Glomerular visceral epithelial cell (primary cell): ENCODE results near the gene C4orf17.

Source experiments
- DNase-seq: peaks from one replicate; pipeline ENCODE4 v3.0.0-alpha.2; 2016; ENCODE audit errors: extremely low spot score

Gene C4orf17

DNA sequence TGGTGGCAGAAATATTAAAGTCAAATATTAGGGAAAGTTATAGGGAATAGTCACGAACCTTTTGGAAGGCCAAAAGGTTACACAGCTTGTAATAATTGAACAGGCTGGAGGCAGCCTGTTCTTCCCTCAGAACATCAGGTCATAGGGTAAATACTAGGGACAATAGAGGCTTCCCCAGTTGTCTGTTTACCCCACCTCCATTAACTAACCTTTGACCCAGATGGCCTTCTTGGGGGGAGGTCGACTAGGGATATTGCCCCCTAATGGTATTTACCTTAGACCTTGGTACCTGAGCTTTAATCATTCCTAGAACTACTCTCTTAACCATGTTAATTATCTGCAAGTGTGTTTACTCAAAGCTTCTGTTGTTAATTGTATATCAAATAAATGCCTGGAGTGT lies 26.0 kb downstream of the C4orf17 start:
- DNase-seq = no peak

DNA sequence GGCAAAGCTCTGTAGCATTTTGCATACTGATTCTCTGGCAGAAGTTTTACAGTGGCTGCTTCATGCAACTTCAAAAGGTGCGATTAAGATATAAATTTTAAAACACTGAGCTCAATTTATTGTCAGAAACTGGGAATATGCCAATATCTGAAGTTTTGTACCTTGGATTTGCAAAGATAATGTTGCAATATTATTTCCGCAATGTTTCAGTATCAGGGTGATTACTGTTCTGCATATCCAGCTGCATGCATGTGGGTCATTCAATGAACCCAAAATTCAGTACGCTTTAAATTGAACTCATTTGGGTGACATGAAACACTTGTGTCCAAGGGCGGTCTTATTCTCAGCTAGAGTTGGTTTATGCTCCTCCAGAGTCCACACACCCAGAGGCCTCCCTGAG lies 26.9 kb downstream of the C4orf17 start:
- DNase-seq = no peak

DNA sequence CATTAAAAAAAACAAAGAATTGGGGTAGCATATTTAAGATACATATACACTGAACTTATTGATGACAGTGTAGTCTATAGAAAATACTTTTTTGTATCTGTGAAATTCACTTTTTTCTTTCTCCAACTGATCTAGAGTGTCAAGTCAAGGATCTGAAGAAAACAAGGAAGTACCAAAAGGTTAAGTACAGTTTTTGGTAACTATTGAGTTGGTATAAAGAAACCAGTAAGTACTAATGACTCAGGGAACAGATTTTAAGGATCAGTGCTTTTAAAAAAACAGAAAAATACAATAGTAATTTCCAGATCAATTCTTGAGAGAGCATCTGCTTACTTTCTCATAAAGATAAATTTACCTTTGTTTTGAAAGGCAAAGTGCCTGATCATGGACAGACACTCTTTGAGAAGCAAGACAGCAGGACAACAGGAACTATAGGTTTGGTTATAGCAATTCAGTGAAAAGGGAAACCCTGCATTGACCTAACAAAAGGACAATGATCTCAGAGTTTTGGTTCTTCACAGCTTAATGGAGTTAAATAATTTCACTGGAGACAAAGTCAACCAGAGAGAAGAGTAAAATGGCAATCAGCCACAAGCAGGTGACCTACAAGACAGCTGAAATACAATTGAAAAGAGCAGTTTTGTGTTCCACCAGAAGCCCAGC lies 29.6 kb downstream of the C4orf17 start:
- peak; percentile 18 for DNase-seq

DNA sequence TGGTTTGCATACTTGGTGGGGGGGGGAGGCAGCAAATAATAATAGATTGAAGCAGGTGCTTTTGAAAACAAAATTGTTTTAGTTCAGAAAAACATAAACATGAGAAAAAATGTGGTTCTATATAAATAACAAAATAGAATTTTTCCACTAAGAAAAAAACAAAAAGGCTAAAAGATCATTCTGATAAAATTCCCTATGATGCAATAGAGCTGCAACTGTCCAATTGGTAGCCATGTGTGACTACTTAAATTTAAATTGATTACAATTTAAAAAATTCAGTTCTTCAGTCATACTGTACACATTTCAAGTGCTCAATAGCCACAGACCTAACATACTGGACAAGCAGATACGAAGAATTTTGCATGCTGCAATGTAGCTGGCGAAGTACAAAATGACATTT lies 42.1 kb downstream of the C4orf17 start:
- DNase-seq = no peak

DNA sequence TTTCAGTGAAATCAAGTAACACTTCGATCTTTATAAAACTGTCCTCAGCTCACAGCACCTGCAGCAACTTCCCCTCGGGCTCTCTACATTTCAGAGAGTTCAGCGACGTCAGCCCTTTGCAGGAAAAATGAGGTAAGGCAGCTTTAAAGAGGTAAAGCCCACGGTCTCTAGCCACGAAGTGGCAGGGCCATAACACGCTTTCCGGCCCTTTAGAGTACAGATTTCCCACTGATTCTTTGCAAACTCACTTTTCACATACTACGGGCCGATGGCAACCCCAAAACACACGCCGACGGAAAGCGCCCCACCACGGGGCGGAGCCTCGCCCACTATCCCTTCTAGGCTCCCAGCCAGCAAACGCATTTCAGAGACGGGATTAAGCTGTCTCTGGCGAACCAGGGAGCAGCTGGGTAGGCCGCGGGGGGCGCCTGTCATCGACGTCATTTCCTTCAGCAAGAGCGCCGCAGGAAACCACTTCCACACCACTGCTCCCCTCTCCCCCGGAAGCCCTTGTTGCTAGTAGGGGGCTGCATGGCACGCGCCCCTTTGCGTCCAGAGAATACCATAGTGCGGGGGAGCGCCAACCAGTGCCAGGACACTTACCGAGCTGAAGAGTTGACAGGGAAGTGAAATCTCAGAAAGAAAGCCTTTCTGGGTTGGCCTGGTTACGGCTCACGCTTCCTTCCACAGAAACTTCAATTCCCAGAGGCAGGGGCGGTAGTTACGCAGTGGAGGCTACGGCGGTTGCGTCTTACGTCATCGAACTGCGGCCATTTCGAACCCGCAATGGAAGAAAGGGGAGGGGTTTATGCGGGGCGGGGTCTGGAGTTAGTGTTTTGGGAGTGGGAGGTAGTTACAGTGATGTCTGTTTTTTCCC lies 52.7 kb downstream of the C4orf17 start, which contains the start of gene TRMT10A:
Gene TRMT10A, minus strand, starts transcription at position 730 of the 877 bp plus-strand sequence. CDS start 4,701 bp downstream, outside the sequence.
- peak; percentile 97 for DNase-seq

DNA sequence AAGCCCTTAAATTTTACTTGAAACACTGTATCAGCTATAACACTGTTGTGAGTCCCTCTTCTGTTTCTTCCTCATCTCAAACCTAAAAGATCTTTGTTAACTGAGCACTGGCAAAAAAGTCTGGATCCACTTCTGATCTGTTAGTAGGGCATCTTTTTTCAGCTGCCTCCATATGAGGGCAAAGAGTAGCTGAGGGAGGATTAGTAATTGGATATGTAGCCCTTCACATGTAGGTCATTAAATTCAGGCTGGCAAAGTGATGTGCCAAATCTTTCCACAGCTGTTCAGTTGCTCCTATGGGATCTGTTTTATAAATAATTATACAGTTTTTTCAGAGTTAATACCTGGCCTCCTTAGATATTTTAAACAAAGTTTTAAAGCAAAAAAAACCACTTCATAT lies 54.1 kb downstream of the C4orf17 start:
- DNase-seq = no peak

DNA sequence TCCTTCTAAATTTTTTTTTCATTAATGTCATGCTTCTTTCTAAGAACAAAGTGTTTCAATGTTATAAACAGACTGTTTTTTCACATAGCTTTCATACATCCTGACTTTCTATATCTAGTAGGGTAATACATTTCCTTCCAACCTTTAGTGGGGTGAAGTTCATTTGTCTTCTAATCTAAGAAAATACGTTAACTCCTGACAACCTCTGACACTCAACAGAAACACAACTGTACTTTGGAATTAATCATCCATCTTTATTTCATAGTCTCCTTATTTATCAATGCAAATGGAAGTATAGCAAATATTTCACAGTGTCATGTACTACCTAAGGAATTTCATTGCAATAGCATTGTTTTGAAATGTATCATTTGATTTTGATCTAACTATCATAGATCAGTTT lies 61.1 kb downstream of the C4orf17 start:
- no peak for DNase-seq

DNA sequence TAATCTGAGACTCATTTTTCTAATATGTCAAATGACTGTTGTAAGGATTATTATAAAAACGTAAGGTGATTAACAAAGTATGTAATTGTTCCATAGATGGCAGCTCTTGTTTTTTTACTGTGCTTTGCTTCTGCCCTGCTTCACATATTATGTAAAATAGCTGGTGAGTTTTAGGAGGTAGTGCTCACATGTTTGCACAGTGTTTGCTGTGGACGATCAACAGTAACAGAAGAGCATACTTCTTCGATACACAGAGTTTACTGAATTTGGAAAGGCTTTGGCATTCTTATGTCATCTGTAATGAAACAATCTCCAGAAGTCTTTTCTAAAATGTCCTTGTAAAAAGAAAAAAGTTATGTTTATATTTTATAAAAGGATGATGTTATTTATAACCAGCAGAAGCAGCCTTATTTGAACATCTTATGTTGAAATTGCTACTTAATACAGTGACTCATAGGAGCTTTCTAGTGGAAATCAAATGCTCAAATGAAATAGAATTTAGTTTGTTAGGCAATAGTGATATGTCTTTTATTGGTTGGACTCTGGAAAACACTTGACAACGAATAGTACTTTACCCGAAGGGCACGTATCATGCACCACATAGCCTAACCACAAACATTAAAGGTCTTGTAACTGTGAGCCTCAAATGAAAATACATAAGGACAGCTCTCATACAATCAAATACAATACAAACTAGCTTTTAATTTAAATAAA lies 61.9 kb downstream of the C4orf17 start:
- DNase-seq = no peak

DNA sequence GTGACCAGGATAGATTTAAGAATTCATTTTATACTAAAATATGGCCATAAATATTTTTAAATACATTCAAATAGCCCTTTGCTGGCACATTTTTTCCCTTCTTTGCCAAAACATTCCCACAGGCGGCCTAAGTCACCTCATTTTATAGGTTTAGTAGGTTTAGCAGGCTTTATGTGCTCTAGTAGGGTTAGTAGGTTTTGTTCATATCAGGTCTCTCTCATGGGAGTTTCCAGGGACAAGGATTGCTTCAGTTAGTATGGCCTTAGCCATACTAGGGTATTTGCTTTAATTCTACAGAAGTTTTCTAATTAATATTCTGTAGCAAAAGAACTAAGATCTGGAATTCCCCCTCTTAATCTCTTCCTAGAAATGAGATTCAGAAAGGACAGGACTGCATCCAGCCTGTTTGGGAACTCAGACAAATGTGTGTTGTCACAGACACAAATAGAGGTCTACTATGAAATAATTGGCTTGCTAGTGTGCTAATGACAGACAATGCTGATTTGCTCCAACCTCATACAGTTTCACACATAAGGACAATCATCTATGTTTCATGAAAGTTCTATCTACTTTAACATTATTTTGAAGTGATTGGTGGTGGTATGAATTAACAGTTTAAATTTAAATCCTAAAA lies 63.0 kb downstream of the C4orf17 start:
- DNase-seq = no peak

DNA sequence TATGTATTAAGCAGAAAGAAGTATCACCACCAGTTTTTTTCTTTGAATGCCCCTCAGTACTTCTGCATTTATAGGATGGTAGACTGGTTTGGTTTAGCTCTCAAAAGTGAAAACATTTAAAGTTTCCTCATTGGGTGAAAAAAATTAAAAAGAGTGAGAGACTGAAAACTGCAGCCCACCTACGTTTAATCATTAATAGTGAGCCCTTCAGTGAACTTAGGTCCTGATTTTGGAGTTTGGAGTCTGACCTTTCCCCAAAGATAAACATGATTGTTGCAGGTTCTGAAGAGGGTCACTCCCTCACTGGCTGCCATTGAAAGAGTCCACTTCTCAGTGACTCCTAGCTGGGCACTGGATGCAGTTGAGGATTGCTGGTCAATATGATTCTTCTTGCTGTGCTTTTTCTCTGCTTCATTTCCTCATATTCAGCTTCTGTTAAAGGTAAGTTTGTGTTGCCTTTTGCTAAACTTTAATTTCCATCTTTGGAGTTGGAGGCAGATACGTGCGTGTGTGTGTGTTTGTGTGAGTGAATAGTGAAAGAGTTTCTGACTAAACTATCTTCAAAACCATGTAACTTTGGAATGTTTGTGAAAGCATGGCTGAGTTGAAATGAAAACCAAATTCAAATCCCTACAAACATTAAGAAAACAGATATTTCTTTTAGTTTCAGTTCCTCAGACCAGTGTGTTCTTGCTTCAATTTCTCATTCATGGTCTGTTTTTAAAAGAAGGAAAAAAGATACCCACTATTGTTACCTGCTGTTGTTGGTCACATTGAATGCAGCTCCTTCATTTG lies 63.9 kb downstream of the C4orf17 start, which contains the start of gene MTTP:
Gene MTTP, plus strand, starts transcription at position 295 of the 795 bp plus-strand sequence. Its CDS starts 86 bp downstream, at position 381.
- no peak for DNase-seq

DNA sequence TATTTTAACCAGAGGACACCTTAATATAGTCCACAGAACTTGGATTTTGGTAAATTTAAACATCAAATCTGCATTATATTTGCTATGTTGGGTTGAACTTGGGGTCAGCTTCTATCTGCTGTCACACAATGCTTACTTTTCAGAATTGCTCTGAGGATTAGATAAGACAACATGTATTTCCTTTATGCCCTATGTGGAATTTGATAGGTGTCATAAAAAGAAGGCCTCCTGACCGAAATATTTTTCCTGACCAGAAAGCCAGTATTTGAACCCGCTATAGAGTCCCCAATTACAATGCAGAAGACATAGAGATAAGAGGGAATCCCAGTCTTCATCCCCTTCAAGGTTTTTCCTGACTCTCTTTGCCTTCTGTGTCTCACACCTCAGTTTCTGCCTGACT lies 67.9 kb downstream of the C4orf17 start:
- DNase-seq = no peak

DNA sequence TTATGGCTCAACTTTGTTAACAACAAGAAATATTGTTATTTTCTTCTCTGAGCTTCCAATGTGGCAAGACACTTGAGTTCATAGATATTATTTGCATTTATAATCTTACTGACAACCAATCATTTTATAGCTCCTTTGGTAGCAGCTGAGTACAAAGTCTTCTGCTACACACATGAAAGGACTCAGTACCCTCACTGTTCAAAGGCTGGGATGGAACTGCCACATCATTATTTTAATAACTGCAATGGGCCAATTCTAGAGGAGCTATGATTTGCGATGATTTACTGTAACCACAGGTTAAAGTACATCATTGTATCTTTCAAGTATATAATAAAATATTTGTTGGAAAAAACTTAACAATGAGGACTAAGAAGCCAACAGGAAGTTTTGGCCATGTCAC lies 74.7 kb downstream of the C4orf17 start:
- DNase-seq = no peak

DNA sequence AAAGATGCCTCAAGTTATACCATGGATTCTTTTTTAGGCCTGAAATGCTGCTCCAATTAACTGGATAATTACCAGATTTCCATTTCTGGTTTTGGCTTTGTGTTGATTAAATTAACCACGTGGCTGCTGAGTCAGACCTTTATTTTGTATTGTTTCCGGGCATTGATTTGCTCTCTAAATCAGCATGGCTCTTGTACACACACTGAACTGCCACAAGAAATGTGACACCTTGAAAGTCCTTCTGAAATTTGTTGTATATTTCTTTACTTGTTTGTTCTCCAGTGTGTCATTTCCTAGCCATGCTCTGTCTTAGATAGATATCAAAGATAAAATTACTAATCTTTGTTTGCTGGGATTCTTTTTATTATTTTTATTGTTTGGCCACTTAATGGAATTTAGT lies 75.5 kb downstream of the C4orf17 start:
- DNase-seq = no peak

DNA sequence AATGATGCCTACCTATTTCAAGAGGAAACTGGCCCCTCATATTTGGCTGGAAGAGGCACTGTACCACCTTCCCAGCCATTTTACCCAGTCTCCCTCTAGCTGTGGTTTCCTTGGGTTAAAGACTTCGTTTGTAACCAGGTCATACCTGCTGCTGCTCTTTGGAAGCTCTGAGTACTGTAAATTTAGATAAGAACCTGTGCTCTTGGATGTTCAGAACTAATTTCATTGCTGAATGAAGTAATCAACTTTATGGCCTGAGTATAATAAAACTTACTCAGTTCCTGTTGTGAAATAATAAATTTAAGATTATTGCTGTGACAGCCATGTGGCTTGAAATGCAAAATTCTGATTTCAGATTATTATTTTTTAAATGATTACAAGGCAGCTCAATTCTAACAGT lies 76.0 kb downstream of the C4orf17 start:
- no peak for DNase-seq

DNA sequence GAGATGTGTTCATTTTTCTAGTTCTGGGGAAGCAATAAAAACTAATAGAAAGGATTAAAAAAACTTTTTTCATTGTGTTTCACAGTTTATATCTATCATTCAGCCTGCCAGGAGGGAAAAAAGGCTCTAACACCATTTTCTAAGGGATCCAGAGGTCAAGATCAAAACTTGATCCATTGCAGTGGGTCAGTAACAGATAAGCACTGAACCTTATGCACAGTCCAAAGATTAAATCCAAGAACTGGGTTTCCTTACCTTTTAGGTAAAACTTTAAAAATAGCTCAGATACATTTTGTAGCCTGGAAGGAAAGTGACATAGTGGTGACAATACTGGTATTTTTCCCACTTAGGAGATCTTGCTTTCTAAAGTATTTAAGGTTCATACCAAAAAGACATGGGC lies 76.5 kb downstream of the C4orf17 start:
- DNase-seq = no peak

DNA sequence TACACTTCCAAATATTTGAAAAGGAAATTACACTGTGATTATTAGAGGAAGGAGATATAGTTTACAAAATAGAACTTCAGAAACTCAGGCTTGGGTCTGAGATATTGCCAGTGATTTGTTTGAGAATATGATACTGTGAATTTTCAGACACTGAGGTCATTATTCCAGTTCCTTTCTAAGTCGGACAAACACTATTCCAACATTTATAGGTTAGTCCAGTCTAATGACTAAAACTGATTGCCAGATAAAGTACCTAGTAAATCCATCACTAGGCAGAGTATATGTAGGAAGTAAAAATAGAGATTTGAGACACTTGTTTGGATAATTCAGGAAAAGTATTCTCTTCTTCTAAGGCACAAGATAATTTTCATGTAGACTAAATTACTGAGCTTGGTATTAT lies 77.0 kb downstream of the C4orf17 start:
- DNase-seq = no peak

DNA sequence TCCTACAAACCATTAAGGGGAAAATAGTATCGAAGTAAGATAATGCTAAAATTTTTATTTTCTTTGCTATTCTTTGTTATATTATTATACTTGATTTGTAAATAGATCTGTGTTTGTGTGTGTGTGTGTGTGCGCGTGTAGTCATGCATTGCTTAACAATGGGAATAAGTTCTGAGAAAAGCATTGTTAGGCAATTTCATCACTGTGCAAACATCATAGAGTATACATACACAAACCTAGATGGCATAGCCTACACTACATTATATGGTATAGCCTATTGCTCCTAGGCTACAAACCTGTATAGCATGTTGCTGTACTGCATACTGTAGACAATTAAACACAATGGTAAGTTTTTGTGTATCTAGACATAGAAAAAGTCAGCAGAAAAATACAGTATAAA lies 80.9 kb downstream of the C4orf17 start:
- DNase-seq = no peak
